Measurements from ENCODE around the gene CELF2.

CELF2 gene

DNA sequence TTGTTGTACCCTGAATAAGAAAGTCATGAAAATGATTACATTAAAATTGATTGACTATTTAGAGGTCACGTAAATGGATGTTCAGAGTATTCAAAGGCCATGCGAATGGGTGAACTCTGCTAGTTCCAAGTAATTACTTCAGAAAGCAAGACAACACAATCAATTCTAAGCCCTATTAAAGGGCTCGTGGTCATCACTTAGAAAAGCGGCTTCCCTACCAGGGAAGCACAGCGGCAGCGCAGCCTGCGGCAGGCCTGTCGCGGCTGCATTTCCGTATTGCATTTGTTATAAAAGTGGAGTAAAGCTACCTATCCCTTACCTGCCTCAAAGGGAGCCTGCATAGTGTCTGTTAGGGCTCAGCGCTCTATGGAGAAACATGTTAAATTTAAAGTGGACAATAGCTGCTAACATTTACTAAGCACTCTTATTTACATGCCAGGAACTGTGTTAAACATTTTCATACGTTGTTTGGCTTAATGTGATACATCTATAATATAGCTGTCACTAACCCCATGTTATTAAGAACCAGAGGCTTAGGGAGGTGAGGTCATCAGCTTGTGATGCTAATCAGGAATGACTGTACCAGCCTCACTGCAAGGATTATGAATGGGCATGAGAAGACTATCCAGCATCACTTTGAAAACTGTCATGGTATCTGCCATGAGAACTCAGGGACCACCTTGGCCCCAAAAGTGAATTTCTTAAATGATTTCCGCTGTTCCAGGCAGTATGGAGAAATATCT is 187.5 kb downstream of the CELF2 start:
- DNase-seq (ENCODE audit: low read depth): no peak
- in situ Hi-C loops (cut with HindIII; ENCODE audit: low sequenced_read_pairs): no loop called here
- TF ChIP-seq, protein P1, sequence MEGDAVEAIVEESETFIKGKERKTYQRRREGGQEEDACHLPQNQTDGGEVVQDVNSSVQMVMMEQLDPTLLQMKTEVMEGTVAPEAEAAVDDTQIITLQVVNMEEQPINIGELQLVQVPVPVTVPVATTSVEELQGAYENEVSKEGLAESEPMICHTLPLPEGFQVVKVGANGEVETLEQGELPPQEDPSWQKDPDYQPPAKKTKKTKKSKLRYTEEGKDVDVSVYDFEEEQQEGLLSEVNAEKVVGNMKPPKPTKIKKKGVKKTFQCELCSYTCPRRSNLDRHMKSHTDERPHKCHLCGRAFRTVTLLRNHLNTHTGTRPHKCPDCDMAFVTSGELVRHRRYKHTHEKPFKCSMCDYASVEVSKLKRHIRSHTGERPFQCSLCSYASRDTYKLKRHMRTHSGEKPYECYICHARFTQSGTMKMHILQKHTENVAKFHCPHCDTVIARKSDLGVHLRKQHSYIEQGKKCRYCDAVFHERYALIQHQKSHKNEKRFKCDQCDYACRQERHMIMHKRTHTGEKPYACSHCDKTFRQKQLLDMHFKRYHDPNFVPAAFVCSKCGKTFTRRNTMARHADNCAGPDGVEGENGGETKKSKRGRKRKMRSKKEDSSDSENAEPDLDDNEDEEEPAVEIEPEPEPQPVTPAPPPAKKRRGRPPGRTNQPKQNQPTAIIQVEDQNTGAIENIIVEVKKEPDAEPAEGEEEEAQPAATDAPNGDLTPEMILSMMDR (IDR thresholded peaks at IDR 0.05; ENCODE audit: low read depth, low read length, missing control alignments): no peak
- H3K4me3 ChIP-seq (ENCODE audit: low read depth, low read length): no peak overlapping the region

DNA sequence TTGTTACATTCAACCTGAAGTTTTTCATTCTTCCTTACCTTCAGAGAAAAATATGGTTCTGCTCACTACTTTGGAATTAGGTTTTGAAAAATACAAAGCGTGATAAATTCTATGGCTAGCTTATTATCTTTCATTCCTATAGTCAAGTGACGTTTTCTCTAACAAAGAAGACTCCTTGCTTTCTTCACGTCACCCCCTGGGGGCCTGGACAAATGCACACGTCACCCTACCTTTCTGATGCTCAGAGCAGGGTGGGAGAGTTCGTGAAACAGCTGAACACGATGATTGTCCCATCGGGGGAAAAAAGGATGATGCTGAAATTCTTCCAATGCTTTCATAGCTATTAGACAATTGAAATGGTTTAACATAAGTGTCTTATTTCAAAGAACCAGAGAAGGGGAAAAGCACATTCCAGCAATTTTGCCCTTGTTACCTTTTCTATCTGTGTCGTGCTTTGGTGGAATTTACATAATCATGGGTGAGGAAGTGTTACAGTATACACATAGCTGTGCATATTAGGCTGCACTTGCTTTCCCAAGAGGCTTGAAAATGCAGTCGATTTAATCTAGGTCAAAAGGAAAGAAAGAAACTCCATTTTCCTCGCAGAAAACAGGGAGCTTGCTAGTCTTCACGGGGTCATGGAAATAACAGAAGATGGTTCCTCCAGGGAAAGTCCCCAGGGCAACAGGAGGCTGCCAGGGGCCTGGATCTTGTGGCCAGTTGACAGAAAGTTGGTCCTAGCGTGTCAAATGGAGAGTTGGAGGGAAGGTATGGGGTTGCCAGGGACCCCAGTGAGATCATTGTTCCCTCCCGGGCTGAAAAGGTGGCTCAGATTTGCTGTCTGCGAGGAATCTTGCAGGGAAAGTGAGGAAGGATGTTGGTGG is 189.2 kb downstream of the CELF2 start:
- no peak overlapping the region for H3K4me3 ChIP-seq (ENCODE audit: low read depth, low read length)
- DNase-seq (ENCODE audit: low read depth): no peak
- TF ChIP-seq, protein P1 (IDR thresholded peaks at IDR 0.05; ENCODE audit: low read depth, low read length, missing control alignments): no peak
- in situ Hi-C loops (cut with HindIII; ENCODE audit: low sequenced_read_pairs): no loop called here

DNA sequence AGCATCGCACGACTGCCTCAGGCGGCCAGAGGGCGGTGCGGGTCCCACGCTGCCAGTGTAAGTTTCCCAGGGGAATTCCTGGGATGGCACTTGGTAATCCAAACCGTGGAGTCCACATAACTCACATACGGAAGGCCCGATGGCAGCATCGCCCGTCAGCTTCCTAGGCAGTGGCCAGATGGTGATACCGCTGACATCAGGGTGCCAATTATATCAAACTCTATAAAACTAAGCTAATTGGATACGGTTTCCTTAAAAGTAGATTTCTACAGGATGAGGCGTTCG is 189.8 kb downstream of the CELF2 start:
- no peak for DNase-seq (ENCODE audit: low read depth)
- in situ Hi-C loops (cut with HindIII; ENCODE audit: low sequenced_read_pairs): no loop called here
- TF ChIP-seq, protein P1 (IDR thresholded peaks at IDR 0.05; ENCODE audit: low read depth, low read length, missing control alignments): no peak
- no peak overlapping the region for H3K4me3 ChIP-seq (ENCODE audit: low read depth, low read length)

DNA sequence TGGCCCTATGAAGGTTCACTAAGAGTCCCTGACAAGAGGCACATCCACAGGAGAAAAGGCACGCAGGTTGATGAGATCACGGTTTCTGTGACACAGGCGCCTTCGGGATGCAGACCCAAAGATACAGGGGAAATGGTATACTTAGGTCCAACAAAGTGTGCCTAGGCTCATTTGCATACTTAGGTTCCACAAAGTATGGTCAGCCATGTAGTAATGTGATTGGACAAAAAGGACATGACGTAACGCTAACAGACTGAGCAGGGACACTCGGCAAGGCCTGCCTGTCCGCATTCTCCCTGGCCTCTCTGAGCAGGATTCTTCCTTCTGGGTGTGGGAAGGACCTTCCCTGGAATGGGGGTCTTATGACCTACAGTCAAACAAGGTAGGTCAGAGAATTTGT is 190.6 kb downstream of the CELF2 start:
- in situ Hi-C loops (cut with HindIII; ENCODE audit: low sequenced_read_pairs): no loop called here
- no peak for DNase-seq (ENCODE audit: low read depth)
- H3K4me3 ChIP-seq (ENCODE audit: low read depth, low read length): no peak overlapping the region
- TF ChIP-seq, protein P1 (IDR thresholded peaks at IDR 0.05; ENCODE audit: low read depth, low read length, missing control alignments): no peak

DNA sequence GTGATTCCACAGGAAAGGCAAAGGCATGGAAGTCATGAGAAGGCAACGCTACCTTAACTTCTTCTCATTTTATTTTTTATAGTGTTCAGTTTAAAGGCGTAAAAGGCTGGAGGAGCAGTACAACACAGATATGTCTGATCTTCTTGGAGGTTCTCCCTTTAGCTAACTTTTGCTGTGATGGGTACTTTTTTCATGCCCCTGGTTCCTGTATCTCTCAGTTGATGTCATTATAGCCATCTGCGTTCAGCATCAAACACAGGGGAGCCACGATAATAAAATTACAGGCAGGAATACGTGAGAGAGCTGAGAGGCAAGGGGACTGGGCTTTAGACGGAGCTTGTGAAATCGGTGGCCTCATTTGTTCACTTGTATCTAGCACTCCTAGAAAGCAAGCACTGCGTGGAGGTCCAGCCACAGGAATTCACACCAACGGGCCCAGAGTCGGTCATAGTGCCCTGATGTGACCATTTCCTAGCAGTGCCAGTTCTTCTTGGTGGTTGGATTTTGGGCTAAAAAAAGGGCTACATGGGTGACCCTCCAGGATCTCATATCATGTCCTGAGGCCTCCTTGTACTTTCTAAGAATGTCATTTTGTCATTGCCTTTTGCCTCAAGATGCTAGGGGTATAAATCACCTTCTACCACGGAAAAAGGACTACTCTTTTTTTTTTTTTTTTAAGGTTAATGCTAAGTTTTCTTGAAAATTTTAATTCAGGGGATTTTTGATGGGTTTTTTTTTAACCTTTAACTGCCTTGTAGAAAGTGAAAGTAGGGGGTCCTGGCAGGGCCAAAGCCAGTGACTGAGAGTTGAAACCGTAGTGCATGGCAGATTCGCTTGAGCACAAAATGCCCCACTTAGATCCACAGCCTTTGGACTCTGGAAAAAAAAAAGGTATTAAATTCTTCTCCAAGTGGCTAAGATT is 191.5 kb downstream of the CELF2 start:
- TF ChIP-seq, protein P1 (IDR thresholded peaks at IDR 0.05; ENCODE audit: low read depth, low read length, missing control alignments): no peak
- DNase-seq (ENCODE audit: low read depth): no peak
- H3K4me3 ChIP-seq (ENCODE audit: low read depth, low read length): no peak overlapping the region
- in situ Hi-C loops (cut with HindIII; ENCODE audit: low sequenced_read_pairs): no loop called here

DNA sequence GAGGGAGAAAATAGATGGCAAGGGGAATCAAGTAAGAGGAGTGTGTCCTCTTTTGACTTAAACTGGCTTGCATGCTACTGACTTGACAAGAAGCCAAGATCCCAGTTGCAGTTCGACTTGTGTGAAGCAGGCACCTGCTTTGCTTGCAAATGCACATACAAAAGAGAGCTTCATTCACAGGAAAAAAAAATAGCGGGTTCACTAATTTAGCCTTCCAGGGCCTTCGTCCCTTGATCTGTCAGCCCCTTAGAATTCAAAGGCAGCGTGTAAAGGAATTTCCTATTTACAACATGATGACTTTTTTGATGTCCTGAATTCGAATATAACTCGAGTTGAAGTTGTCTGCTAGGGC is 192.1 kb downstream of the CELF2 start:
- in situ Hi-C loops (cut with HindIII; ENCODE audit: low sequenced_read_pairs): no loop called here
- DNase-seq (ENCODE audit: low read depth): no peak
- no peak overlapping the region for H3K4me3 ChIP-seq (ENCODE audit: low read depth, low read length)
- TF ChIP-seq, protein P1 (IDR thresholded peaks at IDR 0.05; ENCODE audit: low read depth, low read length, missing control alignments): no peak
